Smooth muscle cell (in vitro differentiated cells): Measurements from ENCODE around the gene BCL3. TPM values are rescaled to one million over a fixed set of nuclear protein-coding genes. Genes with fewer than 3 reads are reported as not detected.

Source experiments
- DNase-seq: peaks from one replicate; lab custom pipeline; 2025; ENCODE audit not compliant: unreplicated experiment; lab: John Stamatoyannopoulos, UW
- H2AFZ ChIP-seq: fragments of 200-600 bp; sonication (generic); 2 replicates; pipeline ENCODE4 v1.6.0; 2016; ENCODE audit warnings: antibody characterized with exemption, low read depth, mild to moderate bottlenecking
- H3F3A ChIP-seq: fragments of 200-600 bp; sonication (generic); 2 replicates; pipeline ENCODE4 v1.6.0; 2017; ENCODE audit warnings: antibody characterized with exemption, low read depth
- H3K27ac ChIP-seq: fragments of 200-600 bp; sonication (generic); 2 replicates; pipeline ENCODE4 v1.5.1; 2016; ENCODE audit warnings: low read depth, mild to moderate bottlenecking
- H3K27me3 ChIP-seq: fragments of 200-600 bp; sonication (generic); 2 replicates; pipeline ENCODE4 v1.6.1; 2016; ENCODE audit warnings: low read depth, mild to moderate bottlenecking
- H3K36me3 ChIP-seq: fragments of 200-600 bp; sonication (generic); 2 replicates; pipeline ENCODE4 v1.5.1; 2016; ENCODE audit warnings: low read depth
- H3K4me1 ChIP-seq: fragments of 200-600 bp; sonication (generic); 2 replicates; pipeline ENCODE4 v1.5.1; 2016; ENCODE audit warnings: low read depth
- H3K4me2 ChIP-seq: fragments of 200-600 bp; sonication (generic); 2 replicates; pipeline ENCODE4 v1.6.0; 2016; ENCODE audit warnings: mild to moderate bottlenecking
- H3K4me3 ChIP-seq: fragments of 200-600 bp; sonication (generic); 2 replicates; pipeline ENCODE4 v1.5.1; 2016; ENCODE audit warnings: mild to moderate bottlenecking
- H3K79me2 ChIP-seq: fragments of 200-600 bp; sonication (generic); 2 replicates; pipeline ENCODE4 v1.6.0; 2016; ENCODE audit warnings: low read depth, mild to moderate bottlenecking
- H3K9ac ChIP-seq: fragments of 200-600 bp; sonication (generic); 2 replicates; pipeline ENCODE4 v1.6.0; 2016; ENCODE audit warnings: low read depth
- H3K9me3 ChIP-seq: fragments of 200-600 bp; sonication (generic); replicated peaks from 2 replicates; pipeline ENCODE4 v1.5.1; 2016; ENCODE audit warnings: low read depth
- H4K20me1 ChIP-seq: fragments of 200-600 bp; sonication (generic); 2 replicates; pipeline ENCODE4 v1.6.0; 2016; ENCODE audit warnings: low read depth
- CTCF ChIP-seq: fragments of 200-600 bp; sonication (generic); IDR thresholded peaks from 2 replicates; pipeline ENCODE4 v1.5.1; 2017; ENCODE audit warnings: borderline replicate concordance, mild to moderate bottlenecking, antibody characterized with exemption; ENCODE audit not compliant: insufficient read depth, poor library complexity, severe bottlenecking
- WGBS: methylation state at CpG from one replicate; pipeline ENCODE4 v1.1.7; 2016; ENCODE audit warnings: low lambda C conversion rate; 5-methylcytosine and 5-hydroxymethylcytosine counted together
- polyA plus RNA-seq: library from polyadenylated mRNA; unstranded; fragments of >200 nt; fragmentation: Nextera tagmentation; extraction: Ambion mirVana; gene quantifications from 2 replicates; pipeline ENCODE4 v1.2.1, GENCODE V29; 2016
- total RNA-seq: library from RNA; depleted of rRNA; stranded (reverse); fragments of >200 nt; gene quantifications from 2 replicates; pipeline ENCODE4 v1.2.3, GENCODE V29; 2014

The BCL3 gene
- total and polyA plus RNA-seq, 2 experiments from 2014 or later = 12.2 to 52.8 TPM

- H3K27ac ChIP-seq = no peak overlapping the region
- no peaks in the 10 kb centered on the region for H3K36me3 ChIP-seq
Observed at GRCh38 chr19:44756089-44756562, 7.6 kb downstream of the BCL3 start.

DNA sequence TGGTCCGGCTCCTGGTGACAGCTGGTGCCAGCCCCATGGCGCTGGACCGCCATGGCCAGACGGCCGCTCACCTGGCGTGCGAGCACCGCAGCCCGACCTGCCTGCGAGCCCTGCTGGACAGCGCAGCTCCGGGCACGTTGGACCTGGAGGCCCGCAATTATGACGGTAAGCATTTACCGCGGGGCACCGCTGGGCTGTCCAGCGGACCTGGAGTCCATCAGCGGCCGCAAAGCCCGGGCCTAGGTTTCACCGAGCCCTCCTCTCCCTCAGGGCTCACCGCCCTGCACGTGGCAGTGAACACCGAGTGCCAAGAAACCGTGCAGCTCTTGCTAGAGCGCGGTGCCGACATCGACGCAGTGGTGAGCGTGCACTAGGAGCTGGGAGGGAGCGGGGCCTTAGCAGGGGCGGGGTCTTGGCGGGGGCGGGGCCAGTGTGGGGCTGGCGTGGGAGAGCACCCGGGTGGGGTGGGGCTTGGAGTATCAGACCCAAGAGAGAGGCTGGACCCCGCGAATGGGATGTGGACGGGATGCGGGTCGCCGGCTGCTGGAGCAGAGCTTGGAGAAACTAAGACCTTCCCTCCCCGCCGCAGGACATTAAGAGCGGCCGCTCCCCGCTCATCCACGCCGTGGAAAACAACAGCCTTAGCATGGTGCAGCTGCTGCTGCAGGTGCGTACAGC lies 8.7 kb downstream of the BCL3 start:
- peaks cover 25% of the 10 kb centered on the region for H3K4me1 ChIP-seq
- H3K27me3 ChIP-seq = no peaks in the 10 kb centered on the region
- H3K27ac ChIP-seq = peak overlapping the region; percentile 38
- no peaks in the 10 kb centered on the region for H3K36me3 ChIP-seq
- no peak overlapping the region for H3K9ac ChIP-seq
- H3K9me3 ChIP-seq = no peaks in the 10 kb centered on the region
- WGBS = 20% methylated on average over 36 of the region's 53 CpGs
- peaks cover 4% of the 10 kb centered on the region for H3K79me2 ChIP-seq
- peak overlapping the region; percentile 88 for H3K4me2 ChIP-seq
- peak overlapping the region; percentile 33 for H3K4me3 ChIP-seq
- peaks cover 21% of the 10 kb centered on the region for H3F3A ChIP-seq
- DNase-seq = peak; percentile 29
- peaks cover 44% of the 10 kb centered on the region for H4K20me1 ChIP-seq
- no peak overlapping the region for H2AFZ ChIP-seq
- no peak for TF ChIP-seq CTCF

More at GRCh38 chr19:44756089-44756562, 7.6 kb downstream of the BCL3 start:
- no peak for TF ChIP-seq CTCF
- H3K9ac ChIP-seq = no peak overlapping the region
- no peaks in the 10 kb centered on the region for H3K9me3 ChIP-seq
- no peak overlapping the region for H3K4me2 ChIP-seq
- peaks cover 53% of the 10 kb centered on the region for H4K20me1 ChIP-seq
- peaks cover 30% of the 10 kb centered on the region for H3F3A ChIP-seq
- H3K4me1 ChIP-seq = peaks cover 25% of the 10 kb centered on the region
- H3K4me3 ChIP-seq = no peak overlapping the region
- H3K27me3 ChIP-seq = no peaks in the 10 kb centered on the region
- no peak overlapping the region for H2AFZ ChIP-seq
- no peak for DNase-seq
- H3K79me2 ChIP-seq = peaks cover 10% of the 10 kb centered on the region
- WGBS = 92% methylated on average over 7 of the region's 7 CpGs

- peak; percentile 34 for DNase-seq
- no peaks in the 10 kb centered on the region for H3K36me3 ChIP-seq
Observed at GRCh38 chr19:44757735-44758505, 9.4 kb downstream of the BCL3 start.

More at GRCh38 chr19:44757735-44758505, 9.4 kb downstream of the BCL3 start:
- Histone ChIP-seq H3K4me3 (peak overlapping the region; percentile 33), H3K9me3 (no peaks in the 10 kb centered on the region), H3K4me2 (peak overlapping the region; percentile 88), H3K27me3 (no peaks in the 10 kb centered on the region), H3K4me1 (peaks cover 25% of the 10 kb centered on the region), H2AFZ (no peak overlapping the region), H4K20me1 (peaks cover 37% of the 10 kb centered on the region), H3K27ac (peak overlapping the region; percentile 38), H3K79me2 (peaks cover 4% of the 10 kb centered on the region), H3K9ac (no peak overlapping the region), H3F3A (peaks cover 14% of the 10 kb centered on the region)
- WGBS = 8% methylated on average over 57 of the region's 68 CpGs
- TF ChIP-seq CTCF = no peak
